EL (cell line): ENCODE data around the gene PHF20.
"Not testable (repeated sequence)": the region's sequence is repeated elsewhere in the genome, so short reads cannot be mapped to it uniquely, and the experiment has no call there.

Experiments used
- DNase-seq: peaks from one replicate; pipeline ENCODE4 v3.0.0-alpha.2; 2016

The PHF20 gene

DNA sequence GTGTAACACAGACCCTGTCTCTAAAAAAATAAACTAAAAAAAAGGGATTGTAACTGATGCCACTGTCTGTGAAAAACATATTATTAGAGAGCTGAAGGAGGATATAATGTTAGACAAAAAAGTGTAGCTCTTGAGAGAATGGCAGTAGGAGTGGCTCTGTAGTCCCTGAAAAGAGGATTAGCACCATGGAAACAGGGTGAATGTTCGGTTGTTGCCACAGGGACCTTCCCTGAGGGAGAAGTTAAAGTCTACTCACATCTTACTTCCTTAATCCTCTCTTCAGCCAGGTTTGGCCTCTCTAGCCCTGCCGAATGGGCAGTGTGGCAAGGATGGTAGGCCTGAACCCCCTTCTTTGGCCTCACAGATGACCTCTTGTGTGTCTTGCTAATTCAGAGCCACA, 170.4 kb downstream of the PHF20 start:
- DNase-seq = no peak

GRCh38 chr20:35947489-35947888, 175.7 kb downstream of the PHF20 start:
- DNase-seq = peak; percentile 20

DNA sequence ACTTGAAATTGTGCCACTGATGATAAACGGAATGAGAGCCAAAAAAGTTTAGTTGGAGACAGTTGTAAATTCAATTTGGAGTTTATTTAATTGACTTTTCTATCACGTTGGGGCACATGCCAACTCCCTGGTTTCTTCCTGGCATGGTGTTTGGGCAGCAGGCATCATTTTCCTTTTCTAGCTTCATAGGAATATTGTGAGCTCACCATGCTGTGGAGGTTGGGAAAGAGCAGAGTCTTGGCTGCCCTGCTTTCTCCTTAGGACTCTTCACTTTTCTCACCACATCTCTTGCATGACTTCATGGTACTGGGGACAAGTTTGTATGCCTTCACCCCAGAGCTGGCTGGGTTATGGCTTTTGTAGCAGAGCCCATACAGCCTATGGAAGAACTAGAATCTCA, 176.1 kb downstream of the PHF20 start:
- no peak for DNase-seq

- DNase-seq = no peak
These were observed 178.3 kb downstream of the PHF20 start for GRCh38 chr20:35950093-35950492.

- DNase-seq = not testable (repeated sequence)
These were observed 180.3 kb downstream of the PHF20 start for GRCh38 chr20:35952080-35952479.

- DNase-seq = peak; percentile 39
These were observed 180.9 kb downstream of the PHF20 start for GRCh38 chr20:35952480-35953386.

DNA sequence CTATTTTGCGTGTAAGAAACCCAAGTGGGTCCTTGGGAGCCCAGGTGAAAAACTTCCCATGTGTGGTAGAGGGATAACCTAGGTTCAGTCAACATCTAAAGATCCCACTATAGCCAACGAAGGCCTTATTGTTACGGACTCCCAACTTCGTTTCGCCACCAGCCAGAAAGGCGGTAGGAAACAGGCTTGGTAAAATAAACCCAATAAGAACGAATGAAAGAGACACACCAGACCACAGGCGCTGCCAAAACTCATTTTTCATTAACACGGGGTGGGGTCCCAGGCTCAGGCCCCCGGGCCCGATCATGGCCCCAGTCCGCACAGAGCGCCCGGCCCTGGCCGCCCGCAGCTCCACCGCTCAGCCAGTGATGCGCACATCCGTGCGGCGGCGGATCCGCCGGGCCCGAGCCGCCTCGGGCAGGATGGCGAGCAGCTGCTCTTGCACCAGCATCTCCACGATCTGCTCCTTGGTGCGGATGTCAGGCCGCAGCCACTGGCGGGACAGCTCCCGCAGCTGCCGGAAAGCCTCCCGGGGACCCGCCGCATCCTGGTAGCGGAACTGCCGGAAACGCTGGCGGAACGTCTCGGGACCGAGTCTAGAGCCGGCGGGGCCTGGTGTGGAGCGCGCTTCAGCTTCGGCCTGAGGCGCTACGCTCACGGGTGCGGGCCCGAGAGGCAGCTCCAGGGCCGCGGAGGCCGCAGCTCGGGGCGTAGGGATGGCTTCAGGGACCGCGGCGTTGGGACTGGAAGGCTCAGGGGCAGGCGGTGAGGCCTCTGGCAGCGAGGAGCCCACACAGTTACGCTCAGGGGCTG, 181.8 kb downstream of the PHF20 start:
- peak; percentile 49 for DNase-seq

DNA sequence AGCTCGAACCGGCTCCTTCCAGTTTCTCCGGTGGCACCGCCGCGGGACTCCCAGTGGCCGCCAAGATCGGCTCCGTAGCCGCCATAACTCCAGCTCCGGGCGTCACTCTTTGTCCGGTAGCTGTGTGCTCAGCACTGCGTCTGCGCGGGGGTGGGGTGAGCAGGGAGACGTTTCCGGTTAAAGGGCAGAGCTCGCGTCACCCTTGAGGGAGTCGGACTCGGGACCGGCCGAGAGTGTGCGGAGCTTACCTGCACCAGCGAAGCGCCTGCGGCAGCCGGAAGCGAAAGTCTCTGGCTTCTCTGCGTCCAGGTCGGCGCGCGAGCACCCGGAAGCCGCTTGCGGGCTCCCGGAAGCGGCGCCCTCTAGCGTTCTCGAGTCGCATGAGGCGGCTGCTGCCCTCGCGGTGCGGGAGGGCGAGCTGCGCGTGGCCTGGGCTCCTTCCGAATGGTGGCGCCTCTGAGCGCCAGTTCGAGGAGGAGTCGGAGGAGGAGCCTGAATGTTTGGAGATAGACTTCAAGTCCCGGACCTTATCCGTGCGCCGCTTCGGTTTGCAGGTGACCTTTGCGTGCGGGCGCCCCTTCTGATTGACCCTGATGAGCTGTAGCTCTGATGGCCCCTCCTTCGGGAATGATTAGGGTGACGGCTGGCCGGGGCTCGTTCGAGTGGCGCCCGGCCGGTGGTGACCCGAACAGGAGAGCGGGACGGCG, 182.5 kb downstream of the PHF20 start, which contains the start of gene SCAND1:
Gene SCAND1, minus strand, starts transcription at position 303 of the 707 bp plus-strand sequence. Its CDS starts 218 bp downstream, at position 85.
- peak; percentile 98 for DNase-seq

DNA sequence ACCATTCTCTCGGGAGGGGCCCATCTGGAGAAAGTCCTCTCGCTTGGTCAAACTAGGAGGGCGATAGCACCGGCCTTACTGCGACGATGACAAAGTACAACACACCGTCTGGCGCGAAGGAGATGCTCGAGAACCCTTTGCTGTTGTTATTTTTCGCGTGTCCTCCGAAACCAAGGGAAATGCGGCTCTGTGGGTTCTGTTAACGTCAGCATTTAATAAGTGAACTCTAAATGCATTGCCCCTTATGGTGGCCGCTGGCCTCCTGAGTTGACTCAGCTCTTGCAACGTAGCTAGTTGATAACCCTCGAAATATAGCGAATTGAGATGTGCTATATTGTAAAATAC, 183.1 kb downstream of the PHF20 start:
- peak; percentile 55 for DNase-seq

GRCh38 chr20:35956616-35957015, 184.8 kb downstream of the PHF20 start:
- DNase-seq = no peak

GRCh38 chr20:35959291-35959690, 187.5 kb downstream of the PHF20 start:
- DNase-seq = not testable (repeated sequence)

DNA sequence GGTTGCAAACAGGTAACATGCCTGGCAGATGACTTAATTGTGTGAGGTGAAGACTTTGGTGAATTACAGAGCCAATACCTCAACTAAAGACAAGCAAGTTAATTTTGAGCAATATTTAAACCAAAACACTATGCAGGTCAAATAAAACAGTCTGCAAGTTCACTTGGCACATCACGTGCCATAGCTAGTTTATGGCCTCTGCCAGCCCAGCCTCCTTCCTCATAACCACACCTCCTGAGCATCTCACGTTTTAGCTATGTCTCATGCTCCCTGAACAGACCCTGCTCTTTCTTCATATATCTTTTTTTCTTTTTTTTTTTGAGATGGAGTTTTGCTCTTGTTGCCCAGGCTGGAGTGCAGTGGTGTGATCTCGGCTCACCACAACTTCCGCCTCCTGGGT, 192.1 kb downstream of the PHF20 start:
- DNase-seq = no peak

DNA sequence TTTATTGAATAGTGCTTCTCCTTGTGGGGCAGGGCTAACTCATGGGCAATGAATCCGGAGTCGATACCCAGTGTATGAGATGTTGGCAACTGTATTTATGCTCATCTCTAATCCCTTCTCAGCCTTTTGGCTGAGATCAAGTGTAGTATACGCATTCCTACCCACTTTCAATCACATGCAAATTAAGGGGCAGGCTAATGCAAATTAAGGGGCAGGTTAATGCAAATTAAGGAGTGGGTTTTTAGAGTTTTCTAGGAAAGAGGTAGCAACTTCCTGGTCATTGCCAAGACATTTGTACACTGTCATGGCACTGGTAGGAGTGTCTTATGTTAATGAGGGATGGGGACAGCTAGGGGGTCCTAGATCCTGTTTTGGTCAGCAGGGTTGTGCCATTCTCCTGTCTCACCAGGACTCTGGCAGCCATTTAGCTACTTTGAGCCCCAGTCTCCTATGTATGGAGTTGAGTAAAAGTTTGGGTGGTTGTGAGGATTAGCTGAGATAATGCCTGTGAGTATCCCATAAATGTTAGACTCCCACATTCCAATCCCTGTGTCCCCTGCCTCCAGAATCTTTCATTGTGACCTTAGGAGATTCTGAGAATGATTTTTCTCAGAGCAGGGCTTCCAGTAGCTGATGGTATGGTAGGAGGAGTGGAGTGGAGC, 196.3 kb downstream of the PHF20 start, which contains the start of gene CNBD2:
Gene CNBD2, plus strand, starts transcription at position 612 of the 662 bp plus-strand sequence. CDS start 173 bp downstream, outside the sequence.
- DNase-seq = no peak

DNA sequence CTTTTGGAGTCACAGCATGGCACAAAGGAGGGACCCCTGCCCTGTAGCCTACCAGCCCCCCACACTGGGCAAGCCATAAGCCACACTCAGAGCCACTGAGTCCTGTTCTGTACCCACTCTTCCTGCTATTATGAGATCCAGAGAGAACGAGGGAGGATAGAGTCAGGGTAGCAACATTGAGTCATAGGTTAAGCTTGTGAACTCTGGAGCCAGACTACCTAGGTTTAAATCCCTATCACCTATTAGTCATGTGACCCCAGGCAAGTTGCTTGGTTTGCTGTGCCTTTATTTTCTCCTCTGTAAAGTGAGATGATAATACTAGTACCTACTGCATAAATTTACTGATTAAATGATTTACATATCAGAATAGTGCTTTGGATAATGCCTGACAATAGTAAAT, 197.1 kb downstream of the PHF20 start:
- DNase-seq = peak; percentile 28

DNA sequence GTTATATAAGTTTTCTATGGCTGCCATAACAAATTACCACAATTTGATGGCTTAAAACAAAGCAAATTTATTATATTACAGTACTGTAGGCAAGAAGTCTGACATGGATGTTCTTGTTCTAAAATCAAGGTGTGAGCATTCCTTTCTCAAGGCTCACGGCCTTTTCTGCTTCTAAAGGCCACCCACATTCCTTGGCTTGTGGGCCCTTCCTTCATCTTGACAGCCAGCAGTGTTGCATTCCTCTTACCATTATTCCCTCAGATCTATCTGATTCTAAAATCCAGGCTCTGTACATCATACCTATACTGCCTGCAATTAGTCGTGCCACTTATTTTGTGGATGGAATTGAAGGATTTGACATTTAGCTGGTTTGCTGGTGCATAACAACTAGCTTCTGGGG, 200.2 kb downstream of the PHF20 start:
- no peak for DNase-seq

- no peak for DNase-seq
These were observed 200.6 kb downstream of the PHF20 start for GRCh38 chr20:35972462-35972861.

DNA sequence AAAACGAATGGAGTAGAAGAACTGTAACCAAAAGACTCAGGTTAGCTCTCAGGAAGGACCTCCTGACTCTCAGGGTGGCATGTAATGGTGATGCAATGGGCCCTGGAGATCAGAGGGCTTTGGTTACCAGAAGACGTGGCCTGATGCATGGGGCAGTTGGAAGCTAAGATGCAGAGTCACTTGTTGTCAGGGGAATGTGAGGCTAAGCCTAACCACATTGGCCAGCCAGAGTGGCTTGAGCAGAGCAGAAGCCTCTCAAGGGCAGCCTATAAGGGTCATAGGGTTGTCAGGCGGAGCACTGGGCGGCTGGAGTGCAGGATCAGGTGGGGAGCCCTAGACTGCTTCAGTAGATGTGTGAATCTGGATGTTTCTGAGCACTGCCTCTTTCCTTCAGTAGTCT, 202.4 kb downstream of the PHF20 start:
- DNase-seq = no peak

- no peak for DNase-seq
These were observed 204.0 kb downstream of the PHF20 start for GRCh38 chr20:35975576-35976373.

- DNase-seq = no peak
These were observed 206.3 kb downstream of the PHF20 start for GRCh38 chr20:35978041-35978513.

DNA sequence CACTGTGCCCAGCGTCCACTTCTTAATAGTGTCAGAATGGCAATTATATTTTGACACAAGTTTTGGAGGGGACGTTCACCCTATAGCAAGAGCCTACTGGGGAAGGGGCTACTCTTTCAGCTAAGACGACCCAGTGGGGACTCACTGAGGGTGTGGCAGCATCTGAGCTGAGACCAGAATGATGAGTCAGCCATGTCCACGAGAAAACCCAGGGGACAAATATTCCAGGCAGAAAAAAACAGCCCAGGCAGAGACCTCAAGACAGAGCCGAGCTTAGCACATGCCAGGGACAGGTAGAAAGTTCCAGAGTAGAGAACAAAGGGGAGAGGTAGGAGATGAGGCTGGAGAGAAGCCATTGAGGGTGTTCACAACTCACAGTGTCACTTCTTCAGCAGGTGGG, 207.7 kb downstream of the PHF20 start:
- DNase-seq = no peak

DNA sequence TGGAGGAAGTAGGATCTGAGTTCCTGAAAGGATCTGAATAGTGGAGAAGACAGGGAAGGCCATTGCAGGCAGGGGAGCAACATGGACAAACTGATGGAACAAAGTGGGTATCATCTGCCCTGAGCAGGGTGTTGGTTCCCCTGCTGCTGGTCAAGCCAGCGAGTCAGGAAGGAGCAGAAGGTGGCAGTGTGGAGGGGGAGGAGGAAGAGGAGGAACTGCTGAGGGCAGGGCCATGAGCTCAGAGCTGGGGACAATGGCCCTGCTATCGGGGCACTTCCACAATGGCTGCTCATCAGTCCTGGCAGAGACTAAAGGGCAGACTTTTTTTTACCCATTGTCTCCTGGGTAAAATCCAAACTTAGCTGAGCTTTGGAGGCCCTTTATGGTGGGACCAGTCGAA, 210.2 kb downstream of the PHF20 start:
- no peak for DNase-seq

- DNase-seq = no peak
These were observed 212.6 kb downstream of the PHF20 start for GRCh38 chr20:35984382-35984781.
